HCT116 (cell line): ENCODE results near the gene ATP2A3. TPM values are rescaled to one million over a fixed set of nuclear protein-coding genes. Genes with fewer than 3 reads are reported as not detected.

Experiments used
- ATAC-seq: fragments of 200-7000 bp; cut with Tn5 transposase; 2 replicates; pipeline ENCODE4 v1.9.1; 2020; ENCODE audit warnings: mild to moderate bottlenecking, moderate library complexity
- BruUV-seq: library from RNA; stranded (reverse); fragments of 400-500 nt; replicated peaks from 2 replicates; lab custom pipeline; 2021; lab: Mats Ljungman, UMichigan
- CTCF ChIA-PET: fragments of 300-600 bp; sonication (Branson Sonifier 250); formaldehyde crosslinking; loops from one replicate; lab custom pipeline; 2021; ENCODE audit warnings: antibody characterized with exemption; lab: Charles Lee
- POLR2A ChIA-PET: fragments of 300-600, 350-600 bp; sonication (Branson Sonifier 250); formaldehyde crosslinking; loops from one replicate; lab custom pipeline; 2021; ENCODE audit warnings: antibody characterized with exemption; lab: Charles Lee
- RAD21 ChIA-PET, 2 experiments: fragments of 300-600 bp; sonication (Branson Sonifier 250); formaldehyde crosslinking; loops; one replicate each; lab custom pipeline; 2023; ENCODE audit warnings: low total read pairs in 2 of 2; ENCODE audit not compliant: uncharacterized antibody in 2 of 2, unreplicated experiment in 2 of 2, low non-redundant PET in 1 of 2; lab: Charles Lee
- DNase-seq: peaks from one replicate; pipeline ENCODE4 v3.0.0-alpha.2; 2010; ENCODE audit warnings: low read depth, low spot score
- H2AFZ ChIP-seq: fragments of 200-600 bp; shearing (Covaris generic), sonication (generic); 2 replicates; pipeline ENCODE4 v1.6.1; 2017; ENCODE audit warnings: low read depth, mixed run types, mixed read lengths, antibody characterized with exemption, low read length; ENCODE audit not compliant: poor library complexity, severe bottlenecking
- H3K27ac ChIP-seq: 2 replicates; pipeline ENCODE4 v1.5.1; 2012; ENCODE audit warnings: low read depth, low read length
- H3K27me3 ChIP-seq: fragments of 200-600 bp; sonication (generic); 2 replicates; pipeline ENCODE4 v1.6.1; 2016; ENCODE audit warnings: mixed run types, low read length, mixed read lengths; ENCODE audit not compliant: insufficient read depth
- H3K36me3 ChIP-seq, 2 experiments: fragments of 200-500 bp in 1 of 2; fragments of 200-600 bp in 1 of 2; sonication (Bioruptor generic) in 1 of 2; sonication (generic) in 1 of 2; 2 replicates each; pipeline versions ENCODE4 v1.5.1 to v1.6.1; 2014 to 2016; ENCODE audit warnings: low read length in 2 of 2, inconsistent platforms in 1 of 2, mixed read lengths in 1 of 2, mixed run types in 1 of 2; ENCODE audit not compliant: insufficient read depth in 2 of 2, control insufficient read depth in 1 of 2
- H3K4me1 ChIP-seq, 2 experiments: fragments of 200-600 bp in 1 of 2; sonication (generic) in 1 of 2; 2 replicates each; pipeline versions ENCODE4 v1.5.1 to v1.6.1; 2012 to 2017; ENCODE audit warnings: low read length in 2 of 2, inconsistent platforms in 1 of 2, mild to moderate bottlenecking in 1 of 2, mixed read lengths in 1 of 2, mixed run types in 1 of 2, moderate library complexity in 1 of 2; ENCODE audit not compliant: insufficient read depth in 2 of 2, control insufficient read depth in 1 of 2
- H3K4me2 ChIP-seq: fragments of 200-600 bp; sonication (generic); 2 replicates; pipeline ENCODE4 v1.6.1; 2017; ENCODE audit warnings: mixed run types, low read length, mixed read lengths
- H3K4me3 ChIP-seq, 2 experiments: fragments of 200-600 bp in 1 of 2; sonication (generic) in 1 of 2; replicated peaks in 1 of 2; 2 replicates each; pipeline ENCODE4 v1.5.1; 2011 to 2016; ENCODE audit warnings: low read length in 2 of 2, control low read depth in 1 of 2, low read depth in 1 of 2, mild to moderate bottlenecking in 1 of 2, mixed read lengths in 1 of 2, mixed run types in 1 of 2
- H3K79me2 ChIP-seq: fragments of 200-600 bp; sonication (generic); 2 replicates; pipeline ENCODE4 v1.6.1; 2017; ENCODE audit warnings: mild to moderate bottlenecking, mixed run types, low read length, moderate library complexity, mixed read lengths; ENCODE audit not compliant: insufficient read depth
- H3K9ac ChIP-seq: fragments of 200-600 bp; sonication (generic); 2 replicates; pipeline ENCODE4 v1.6.1; 2016; ENCODE audit warnings: low read length, mixed read lengths
- H3K9me2 ChIP-seq: fragments of 200-600 bp; sonication (generic), shearing (Covaris generic); 2 replicates; pipeline ENCODE4 v1.6.1; 2017; ENCODE audit warnings: mixed run types, mild to moderate bottlenecking, moderate library complexity; ENCODE audit not compliant: insufficient read depth
- H3K9me3 ChIP-seq, 2 experiments: fragments of 200-500 bp in 1 of 2; fragments of 200-600 bp in 1 of 2; sonication (Bioruptor generic) in 1 of 2; sonication (generic) in 1 of 2; 2 replicates each; pipeline ENCODE4 v1.6.1; 2014 to 2017; ENCODE audit warnings: low read length in 2 of 2, mixed read lengths in 2 of 2, inconsistent platforms in 1 of 2, low read depth in 1 of 2, mild to moderate bottlenecking in 1 of 2, mixed run types in 1 of 2, moderate library complexity in 1 of 2; ENCODE audit not compliant: control insufficient read depth in 1 of 2, insufficient read depth in 1 of 2
- H4K20me1 ChIP-seq: fragments of 200-600 bp; sonication (generic), shearing (Covaris generic); 2 replicates; pipeline ENCODE4 v1.6.1; 2017; ENCODE audit warnings: mixed run types, mild to moderate bottlenecking, moderate library complexity; ENCODE audit not compliant: insufficient read depth
- CEBPB ChIP-seq: IDR thresholded peaks from 2 replicates; pipeline ENCODE4 v1.6.1; 2012; ENCODE audit warnings: low read depth
- EGR1 ChIP-seq: IDR thresholded peaks from 2 replicates; pipeline ENCODE4 v1.6.1; 2012; ENCODE audit warnings: low read depth
- EZH2 ChIP-seq: fragments of 200-600 bp; sonication (generic); IDR thresholded peaks from 2 replicates; pipeline ENCODE4 v1.6.1; 2017; ENCODE audit warnings: antibody characterized with exemption, mixed run types
- SP1 ChIP-seq: IDR thresholded peaks from 2 replicates; pipeline ENCODE4 v1.6.1; 2012; ENCODE audit warnings: low read depth
- TCF7L2 ChIP-seq: IDR thresholded peaks from 2 replicates; pipeline ENCODE4 v1.7.0; 2011; ENCODE audit warnings: borderline replicate concordance, inconsistent platforms; ENCODE audit not compliant: insufficient read depth, insufficient read length; ENCODE audit errors: extremely low read depth
- ZNF274 ChIP-seq: fragments of 200-500 bp; sonication (Bioruptor generic); IDR thresholded peaks from 2 replicates; pipeline ENCODE4 v1.6.1; 2014; ENCODE audit warnings: mild to moderate bottlenecking, low read depth, low read length, inconsistent platforms
- intact Hi-C: fragments of 100-400 bp; cut with micrococcal nuclease; formaldehyde crosslinking; loops from 2 replicates; pipeline ENCODE4 v1.10.0; 2022
- total RNA-seq: library from RNA; stranded (reverse); gene quantifications from one replicate; pipeline ENCODE4 v1.2.1, GENCODE V29; 2021; ENCODE audit not compliant: unreplicated experiment
- TF ChIP-seq, protein P1 (sequence below): IDR thresholded peaks from 2 replicates; pipeline ENCODE4 v1.6.1; 2012

Gene ATP2A3
- total RNA-seq, 1 experiment from 2014 or later = 23.1 TPM

- TF ChIP-seq, protein P1, sequence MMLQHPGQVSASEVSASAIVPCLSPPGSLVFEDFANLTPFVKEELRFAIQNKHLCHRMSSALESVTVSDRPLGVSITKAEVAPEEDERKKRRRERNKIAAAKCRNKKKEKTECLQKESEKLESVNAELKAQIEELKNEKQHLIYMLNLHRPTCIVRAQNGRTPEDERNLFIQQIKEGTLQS = no peak
- no peak for TF ChIP-seq SP1
- no peak for TF ChIP-seq ZNF274
Observed at GRCh38 chr17:3921502-3922319, 42.5 kb downstream of the ATP2A3 start (continued).

DNA sequence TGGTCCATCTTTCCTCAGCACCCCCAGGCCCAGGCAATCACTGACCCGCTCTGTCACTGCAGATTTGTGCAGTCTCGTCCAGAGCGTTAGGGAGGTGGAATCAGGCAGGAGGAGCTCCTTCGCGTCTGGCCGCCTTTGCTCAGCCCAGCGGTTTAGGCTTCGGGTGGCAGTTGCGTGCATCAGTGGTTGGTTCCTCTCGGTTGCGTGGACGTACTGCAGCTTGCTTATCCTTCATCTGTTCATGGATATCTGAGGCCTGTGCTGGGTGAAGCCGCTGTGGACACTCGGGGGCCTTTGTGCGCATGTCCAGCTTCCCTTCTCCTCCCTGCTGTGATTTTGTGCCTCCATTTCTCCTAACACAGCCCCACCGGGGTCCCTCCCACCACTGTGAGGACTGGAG is 43.2 kb downstream of the ATP2A3 start:
- Histone ChIP-seq H3K4me2 (no peak overlapping the region), H3K79me2 (no peaks in the 10 kb centered on the region), H3K9me2 (no peaks in the 10 kb centered on the region), H3K4me3 (no peak overlapping the region), H3K27me3 (no peaks in the 10 kb centered on the region), H3K27ac (no peak overlapping the region), H4K20me1 (no peaks in the 10 kb centered on the region), H3K9me3 (no peaks in the 10 kb centered on the region), H3K36me3 (no peaks in the 10 kb centered on the region), H3K9ac (no peak overlapping the region), H3K4me1 (no peaks in the 10 kb centered on the region), H2AFZ (no peak overlapping the region)
- RAD21 ChIA-PET = no interaction called here
- TF ChIP-seq EGR1 = no peak
- TF ChIP-seq CEBPB = no peak
- TF ChIP-seq ZNF274 = no peak
- TF ChIP-seq TCF7L2 = no peak
- no peak for TF ChIP-seq EZH2
- POLR2A ChIA-PET = no interaction called here
- CTCF ChIA-PET = no interaction called here
- no TSS peak for BruUV-seq
- DNase-seq (no peak), ATAC-seq (no peak)
- intact Hi-C loops = no loop called here
